GM12878 (cell line): ENCODE results near the gene PTCD2. TPM values are rescaled to one million over a fixed set of nuclear protein-coding genes. Genes with fewer than 3 reads are reported as not detected.

Source experiments
- ATAC-seq: fragments of 200-7000 bp; cut with Tn5 transposase; 3 replicates; pipeline ENCODE4 v1.9.1; 2020; ENCODE audit warnings: mild to moderate bottlenecking, moderate library complexity
- BruUV-seq: library from RNA; stranded (reverse); fragments of 400-500 nt; replicated peaks from 2 replicates; lab custom pipeline; 2021; lab: Mats Ljungman, UMichigan
- CTCF ChIA-PET: fragments of 300-600 bp; sonication (Branson Sonifier 250); formaldehyde crosslinking; extraction: SDS; loops from one replicate; lab custom pipeline; 2021; ENCODE audit warnings: inconsistent platforms; lab: Yijun Ruan, JAX
- POLR2A ChIA-PET: fragments of 350-600 bp; formaldehyde crosslinking; extraction: SDS; loops from one replicate; lab custom pipeline; 2021; ENCODE audit warnings: inconsistent platforms; lab: Charles Lee
- RAD21 ChIA-PET: fragments of 300-600 bp; sonication (Branson Sonifier 250); formaldehyde crosslinking; loops from one replicate; lab custom pipeline; 2023; ENCODE audit warnings: antibody characterized with exemption; ENCODE audit not compliant: unreplicated experiment; lab: Charles Lee
- SMC1A ChIA-PET: fragments of 300-600 bp; sonication (Branson Sonifier 250); formaldehyde crosslinking; loops from one replicate; lab custom pipeline; 2023; ENCODE audit not compliant: unreplicated experiment, uncharacterized antibody; lab: Charles Lee
- DNase-seq: peaks from one replicate; pipeline ENCODE4 v3.0.0-alpha.2; 2011; ENCODE audit warnings: low read depth, low spot score
- FAIRE-seq: peaks from 3 replicates; lab custom pipeline; 2011; peaks lifted over from hg19 to GRCh38; lab: Jason Lieb, UNC
- H2AFZ ChIP-seq: 2 replicates; pipeline ENCODE4 v1.6.0; 2011; ENCODE audit warnings: low read depth, low read length, control low read depth; ENCODE audit not compliant: control insufficient read depth
- H3K27ac ChIP-seq: 2 replicates; pipeline ENCODE4 v1.5.1; 2011; ENCODE audit warnings: control low read depth; ENCODE audit not compliant: control insufficient read depth, insufficient read depth
- H3K27me3 ChIP-seq, 2 experiments: replicated peaks in 1 of 2; 2 replicates each; pipeline versions ENCODE4 v1.6.0 to v1.6.1; 2011; ENCODE audit warnings: low read length in 1 of 2; ENCODE audit not compliant: control insufficient read depth in 2 of 2, insufficient read depth in 2 of 2
- H3K36me3 ChIP-seq, 2 experiments: 2 replicates each; pipeline ENCODE4 v1.5.1; 2011; ENCODE audit warnings: low read length in 1 of 2; ENCODE audit not compliant: control insufficient read depth in 2 of 2, insufficient read depth in 2 of 2
- H3K4me1 ChIP-seq: 2 replicates; pipeline ENCODE4 v1.6.1; 2011; ENCODE audit warnings: mild to moderate bottlenecking, low read length, moderate library complexity, mixed read lengths; ENCODE audit not compliant: control insufficient read depth, insufficient read depth
- H3K4me2 ChIP-seq: 2 replicates; pipeline ENCODE4 v1.6.0; 2011; ENCODE audit warnings: control low read depth; ENCODE audit not compliant: control insufficient read depth, insufficient read depth
- H3K4me3 ChIP-seq: fragments of 200-600 bp; sonication (generic); 2 replicates; pipeline ENCODE4 v1.5.1; 2016
- H3K79me2 ChIP-seq: 2 replicates; pipeline ENCODE4 v1.6.0; 2011; ENCODE audit warnings: low read length; ENCODE audit not compliant: control insufficient read depth, insufficient read depth
- H3K9ac ChIP-seq: 2 replicates; pipeline ENCODE4 v1.8.0; 2011; ENCODE audit warnings: low read length, control low read depth, mixed read lengths; ENCODE audit not compliant: control insufficient read depth, insufficient read depth
- H3K9me3 ChIP-seq: replicated peaks from 3 replicates; pipeline ENCODE4 v1.5.1; 2011; ENCODE audit warnings: mild to moderate bottlenecking, low read length; ENCODE audit not compliant: control insufficient read depth, insufficient read depth
- H4K20me1 ChIP-seq: 2 replicates; pipeline ENCODE4 v1.6.0; 2011; ENCODE audit not compliant: control insufficient read depth, insufficient read depth
- GABPA ChIP-seq: IDR thresholded peaks from 2 replicates; pipeline ENCODE4 v1.6.1; 2014; ENCODE audit warnings: antibody characterized with exemption, low read depth, mild to moderate bottlenecking, inconsistent platforms
- IRF3 ChIP-seq: fragments of 450-650 bp; IDR thresholded peaks from 2 replicates; pipeline ENCODE4 v1.6.1; 2014; ENCODE audit warnings: mild to moderate bottlenecking
- IRF4 ChIP-seq: IDR thresholded peaks from 2 replicates; pipeline ENCODE4 v1.6.1; 2011; ENCODE audit warnings: low read depth, low read length
- KDM1A ChIP-seq: fragments of 200-600 bp; sonication (generic); IDR thresholded peaks from 2 replicates; pipeline ENCODE4 v1.6.1; 2016; ENCODE audit warnings: borderline replicate concordance
- KLF5 ChIP-seq: fragments of 450-650 bp; IDR thresholded peaks from 2 replicates; pipeline ENCODE4 v1.6.1; 2014; ENCODE audit warnings: mild to moderate bottlenecking; ENCODE audit not compliant: partially characterized antibody
- NFXL1 ChIP-seq: fragments of 450-650 bp; IDR thresholded peaks from 2 replicates; pipeline ENCODE4 v1.6.1; 2017; ENCODE audit warnings: antibody characterized with exemption, mild to moderate bottlenecking, borderline replicate concordance
- POLR2AphosphoS5 ChIP-seq: IDR thresholded peaks from 2 replicates; pipeline ENCODE4 v1.6.1; 2011; ENCODE audit warnings: mild to moderate bottlenecking, low read length, inconsistent platforms
- RAD21 ChIP-seq: IDR thresholded peaks from 2 replicates; pipeline ENCODE4 v1.6.1; 2011; ENCODE audit warnings: mild to moderate bottlenecking, low read depth, low read length, moderate library complexity; ENCODE audit not compliant: insufficient read depth
- RB1 ChIP-seq: fragments of 450-650 bp; formaldehyde crosslinking; IDR thresholded peaks from 2 replicates; pipeline ENCODE4 v1.6.1; 2017; ENCODE audit warnings: mild to moderate bottlenecking, borderline replicate concordance
- RELA ChIP-seq: fragments of 450-650 bp; IDR thresholded peaks from 2 replicates; pipeline ENCODE4 v1.8.0; 2014; ENCODE audit warnings: borderline replicate concordance; ENCODE audit not compliant: partially characterized antibody
- SPI1 ChIP-seq: IDR thresholded peaks from 2 replicates; pipeline ENCODE4 v1.6.1; 2011; ENCODE audit warnings: low read depth, mild to moderate bottlenecking, low read length, moderate library complexity, borderline replicate concordance; ENCODE audit not compliant: insufficient read depth
- STAT3 ChIP-seq: IDR thresholded peaks from 2 replicates; pipeline ENCODE4 v1.6.1; 2011; ENCODE audit warnings: low read depth, low read length, improper control_type of control experiment
- YY1 ChIP-seq: IDR thresholded peaks from 2 replicates; pipeline ENCODE4 v1.6.1; 2011; ENCODE audit warnings: low read depth, mild to moderate bottlenecking, low read length
- ZNF217 ChIP-seq: fragments of 450-650 bp; IDR thresholded peaks from 2 replicates; pipeline ENCODE4 v1.6.1; 2017; ENCODE audit warnings: antibody characterized with exemption, mild to moderate bottlenecking
- ZSCAN29 ChIP-seq: fragments of 450-650 bp; IDR thresholded peaks from 2 replicates; pipeline ENCODE4 v1.6.1; 2017; ENCODE audit warnings: mild to moderate bottlenecking, moderate library complexity
- WGBS: methylation state at CpG from one replicate; pipeline ENCODE4 v1.1.6; 2016; ENCODE audit warnings: low lambda C conversion rate; ENCODE audit not compliant: insufficient replicate concordance, insufficient coverage; ENCODE audit errors: missing lambda C conversion rate; 5-methylcytosine and 5-hydroxymethylcytosine counted together
- in situ Hi-C: fragments of 300-500 bp; cut with MboI; formaldehyde crosslinking; loops from 9 replicates; pipeline ENCODE4 v1.14.3; 2018; ENCODE audit warnings: mixed read lengths
- intact Hi-C: fragments of 100-400 bp; cut with micrococcal nuclease; formaldehyde crosslinking; loops from one replicate; pipeline ENCODE4 v1.14.2; 2022; ENCODE audit not compliant: unreplicated experiment
- polyA plus RNA-seq, 11 experiments: library from polyadenylated mRNA; depleted of rRNA in 4 of 11; unstranded in 6 of 11; stranded (reverse) in 5 of 11; fragments of >200 nt; fragmentation: Nextera tagmentation in 4 of 11; fragmentation: Illumina TruSeq in 1 of 11; extraction: Ambion mirVana in 4 of 11; extraction: Trizol in 1 of 11; gene quantifications; 1 replicate in 1 of 11; 2 replicates in 10 of 11; pipeline versions ENCODE4 v1.2.1 to v1.2.3, GENCODE V29; 2011 to 2016; ENCODE audit warnings: inconsistent platforms in 2 of 11, missing spikeins in 2 of 11, low read depth in 1 of 11
- total RNA-seq, 4 experiments: library from RNA; depleted of rRNA in 3 of 4; stranded (reverse); fragments of >200 nt in 3 of 4; fragmentation: Illumina TruSeq in 1 of 4; extraction: Trizol in 1 of 4; gene quantifications; 2 replicates each; pipeline versions ENCODE4 v1.2.1 to v1.2.3, GENCODE V29; 2013 to 2021
- TF ChIP-seq, protein P1 (sequence below): fragments of 450-650 bp; IDR thresholded peaks from 2 replicates; pipeline ENCODE4 v1.6.1; 2016; ENCODE audit warnings: mild to moderate bottlenecking
- TF ChIP-seq, protein P2 (sequence below): IDR thresholded peaks from 2 replicates; pipeline ENCODE4 v1.6.1; 2011; ENCODE audit warnings: borderline replicate concordance, low read depth, mild to moderate bottlenecking, moderate library complexity, low read length; ENCODE audit not compliant: insufficient read depth, poor library complexity, severe bottlenecking

PTCD2 gene
- total and polyA plus RNA-seq, 10 of the 15 experiments (the other 5 are each of a cell fraction or from before 2014, with no cell fraction given) = 8.7 to 15.0 (median 11.9) TPM

DNA sequence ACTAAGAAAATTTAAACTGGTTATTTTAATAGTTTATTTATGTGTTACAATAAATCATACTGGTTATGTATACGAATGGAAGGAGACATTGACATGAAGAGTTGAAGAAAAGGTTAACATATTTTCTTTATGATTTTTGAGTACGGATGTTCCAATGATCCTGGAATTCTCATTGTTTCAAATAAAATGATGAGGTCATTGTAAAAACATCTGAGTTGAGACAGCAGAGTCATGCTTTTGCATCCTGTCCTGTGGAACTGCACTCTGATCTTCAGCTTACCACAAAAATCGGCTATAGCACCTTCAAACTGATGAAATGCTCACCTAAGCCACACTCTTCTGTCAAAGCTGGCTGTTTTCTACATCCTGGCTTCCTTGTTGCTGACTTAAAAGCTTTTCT lies 67.8 kb downstream of the PTCD2 start:
- BruUV-seq = no TSS peak
- H3K4me3 ChIP-seq = no peak overlapping the region
- 43% methylated on average over 3 of the region's 3 CpGs for WGBS
- intact Hi-C loops = no loop called here
- SMC1A ChIA-PET = interaction anchor here (0.7 to 6.2 kb wide), 10 partner anchors 11 to 136 kb away, joined by 3 to 29 read pairs (median 4); no protein-coding TSS in a partner anchor
- H3K79me2 ChIP-seq = no peaks in the 10 kb centered on the region
- TF ChIP-seq, protein P1, sequence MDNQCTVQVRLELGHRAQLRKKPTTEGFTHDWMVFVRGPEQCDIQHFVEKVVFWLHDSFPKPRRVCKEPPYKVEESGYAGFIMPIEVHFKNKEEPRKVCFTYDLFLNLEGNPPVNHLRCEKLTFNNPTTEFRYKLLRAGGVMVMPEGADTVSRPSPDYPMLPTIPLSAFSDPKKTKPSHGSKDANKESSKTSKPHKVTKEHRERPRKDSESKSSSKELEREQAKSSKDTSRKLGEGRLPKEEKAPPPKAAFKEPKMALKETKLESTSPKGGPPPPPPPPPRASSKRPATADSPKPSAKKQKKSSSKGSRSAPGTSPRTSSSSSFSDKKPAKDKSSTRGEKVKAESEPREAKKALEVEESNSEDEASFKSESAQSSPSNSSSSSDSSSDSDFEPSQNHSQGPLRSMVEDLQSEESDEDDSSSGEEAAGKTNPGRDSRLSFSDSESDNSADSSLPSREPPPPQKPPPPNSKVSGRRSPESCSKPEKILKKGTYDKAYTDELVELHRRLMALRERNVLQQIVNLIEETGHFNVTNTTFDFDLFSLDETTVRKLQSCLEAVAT = no peak
- TF ChIP-seq KDM1A (no peak), ZSCAN29 (no peak), IRF4 (no peak), YY1 (no peak), GABPA (no peak), STAT3 (no peak), IRF3 (no peak), ZNF217 (no peak), NFXL1 (no peak), KLF5 (no peak), RELA (no peak), RB1 (no peak), RAD21 (no peak), SPI1 (no peak), POLR2AphosphoS5 (no peak)
- TF ChIP-seq, protein P2, sequence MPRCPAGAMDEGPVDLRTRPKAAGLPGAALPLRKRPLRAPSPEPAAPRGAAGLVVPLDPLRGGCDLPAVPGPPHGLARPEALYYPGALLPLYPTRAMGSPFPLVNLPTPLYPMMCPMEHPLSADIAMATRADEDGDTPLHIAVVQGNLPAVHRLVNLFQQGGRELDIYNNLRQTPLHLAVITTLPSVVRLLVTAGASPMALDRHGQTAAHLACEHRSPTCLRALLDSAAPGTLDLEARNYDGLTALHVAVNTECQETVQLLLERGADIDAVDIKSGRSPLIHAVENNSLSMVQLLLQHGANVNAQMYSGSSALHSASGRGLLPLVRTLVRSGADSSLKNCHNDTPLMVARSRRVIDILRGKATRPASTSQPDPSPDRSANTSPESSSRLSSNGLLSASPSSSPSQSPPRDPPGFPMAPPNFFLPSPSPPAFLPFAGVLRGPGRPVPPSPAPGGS = no peak
- TF ChIP-seq, all 136 proteins: peak for 0
- H3K4me1 ChIP-seq = no peaks in the 10 kb centered on the region
- no peak overlapping the region for H3K9ac ChIP-seq
- H2AFZ ChIP-seq = no peak overlapping the region
- no peak overlapping the region for H3K27ac ChIP-seq
- no peak for FAIRE-seq
- POLR2A ChIA-PET = no interaction called here
- CTCF ChIA-PET = interaction anchor here (0.7 to 22.6 kb wide), 7 partner anchors 9 to 223 kb away, joined by 3 to 323 read pairs (median 3); no protein-coding TSS in a partner anchor
- no peaks in the 10 kb centered on the region for H4K20me1 ChIP-seq
- H3K4me2 ChIP-seq = no peak overlapping the region
- RAD21 ChIA-PET = interaction anchor here (1.4 to 1.9 kb wide), 5 partner anchors 10 to 136 kb away, joined by 3 to 11 read pairs (median 4); no protein-coding TSS in a partner anchor
- in situ Hi-C loops = no loop called here
- DNase-seq = no peak
- no peaks in the 10 kb centered on the region for H3K9me3 ChIP-seq
- ATAC-seq = no peak
- H3K27me3 ChIP-seq = no peaks in the 10 kb centered on the region; a peak in 1 of 4 replicates
- H3K36me3 ChIP-seq = no peaks in the 10 kb centered on the region
